ENCODE measurements around the gene SLC7A1.

GRCh38 chr13:29505950-29506349 is 89.5 kb downstream of the SLC7A1 start:
- TF ChIP-seq CTCF (IDR thresholded peaks at IDR 0.05) (no peak), POLR2A (IDR thresholded peaks at IDR 0.05) (no peak), EP300 (IDR thresholded peaks at IDR 0.05) (no peak)

Data from suprapubic skin (tissue), 3 donors.